Measurements from ENCODE around the gene FAP.

FAP gene

DNA sequence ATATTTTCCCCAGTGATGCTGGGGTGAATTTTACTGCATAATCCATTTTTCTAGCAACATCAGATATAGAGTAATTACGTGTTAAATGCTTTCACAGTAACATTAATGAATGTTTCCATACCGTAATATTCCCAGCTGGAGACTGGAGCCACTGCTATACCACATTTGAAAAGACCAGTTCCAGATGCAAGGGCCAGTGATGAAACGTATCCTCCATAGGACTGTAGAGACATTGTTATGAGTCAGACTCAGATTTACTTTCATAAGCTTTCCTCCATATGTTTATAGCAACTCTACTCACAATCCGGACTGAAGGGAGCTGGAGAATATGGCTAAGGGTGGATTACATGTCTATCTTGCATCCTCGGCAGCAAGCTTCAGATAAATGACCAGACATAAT, 68.5 kb downstream of the FAP start:
- TF ChIP-seq, protein P1, sequence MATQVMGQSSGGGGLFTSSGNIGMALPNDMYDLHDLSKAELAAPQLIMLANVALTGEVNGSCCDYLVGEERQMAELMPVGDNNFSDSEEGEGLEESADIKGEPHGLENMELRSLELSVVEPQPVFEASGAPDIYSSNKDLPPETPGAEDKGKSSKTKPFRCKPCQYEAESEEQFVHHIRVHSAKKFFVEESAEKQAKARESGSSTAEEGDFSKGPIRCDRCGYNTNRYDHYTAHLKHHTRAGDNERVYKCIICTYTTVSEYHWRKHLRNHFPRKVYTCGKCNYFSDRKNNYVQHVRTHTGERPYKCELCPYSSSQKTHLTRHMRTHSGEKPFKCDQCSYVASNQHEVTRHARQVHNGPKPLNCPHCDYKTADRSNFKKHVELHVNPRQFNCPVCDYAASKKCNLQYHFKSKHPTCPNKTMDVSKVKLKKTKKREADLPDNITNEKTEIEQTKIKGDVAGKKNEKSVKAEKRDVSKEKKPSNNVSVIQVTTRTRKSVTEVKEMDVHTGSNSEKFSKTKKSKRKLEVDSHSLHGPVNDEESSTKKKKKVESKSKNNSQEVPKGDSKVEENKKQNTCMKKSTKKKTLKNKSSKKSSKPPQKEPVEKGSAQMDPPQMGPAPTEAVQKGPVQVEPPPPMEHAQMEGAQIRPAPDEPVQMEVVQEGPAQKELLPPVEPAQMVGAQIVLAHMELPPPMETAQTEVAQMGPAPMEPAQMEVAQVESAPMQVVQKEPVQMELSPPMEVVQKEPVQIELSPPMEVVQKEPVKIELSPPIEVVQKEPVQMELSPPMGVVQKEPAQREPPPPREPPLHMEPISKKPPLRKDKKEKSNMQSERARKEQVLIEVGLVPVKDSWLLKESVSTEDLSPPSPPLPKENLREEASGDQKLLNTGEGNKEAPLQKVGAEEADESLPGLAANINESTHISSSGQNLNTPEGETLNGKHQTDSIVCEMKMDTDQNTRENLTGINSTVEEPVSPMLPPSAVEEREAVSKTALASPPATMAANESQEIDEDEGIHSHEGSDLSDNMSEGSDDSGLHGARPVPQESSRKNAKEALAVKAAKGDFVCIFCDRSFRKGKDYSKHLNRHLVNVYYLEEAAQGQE (IDR thresholded peaks at IDR 0.05; ENCODE audit: insufficient read depth in 1 of 2, low read depth in 2 of 2, low read length in 2 of 2), result no peak
- TF ChIP-seq FOXP2 (optimal IDR thresholded peaks at IDR 0.05; ENCODE audit: borderline replicate concordance, extremely low read depth, extremely low read length, insufficient read depth), result no peak

DNA sequence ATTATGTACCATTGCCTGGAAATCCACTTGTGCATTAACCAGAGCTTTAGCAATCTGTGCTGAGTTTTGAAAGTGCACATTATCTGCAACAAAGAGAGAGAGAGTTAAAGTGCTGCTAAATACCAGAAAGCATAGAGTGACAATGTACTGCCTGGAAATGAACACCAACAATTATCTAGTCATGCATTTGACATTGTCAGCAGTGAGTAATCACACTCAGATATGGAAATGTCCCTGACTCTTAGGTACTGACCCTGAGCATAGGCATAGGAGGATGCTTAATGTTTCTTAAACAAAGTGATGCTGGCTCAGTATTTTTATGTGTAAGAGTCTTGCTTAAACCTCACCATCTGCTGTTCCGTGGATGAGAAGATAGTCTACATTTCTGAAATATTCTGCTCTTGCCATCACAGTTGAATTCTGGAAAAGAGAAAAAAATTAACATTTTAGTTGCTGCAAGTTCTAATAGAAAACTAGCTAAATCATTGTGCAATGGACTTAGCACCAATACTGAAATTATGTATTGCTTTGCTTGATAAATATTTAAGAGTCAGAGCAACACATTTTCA, 70.4 kb downstream of the FAP start:
- TF ChIP-seq, protein P1 (IDR thresholded peaks at IDR 0.05; ENCODE audit: insufficient read depth in 1 of 2, low read depth in 2 of 2, low read length in 2 of 2), result no peak
- no peak for TF ChIP-seq TAF1 (IDR thresholded peaks at IDR 0.05; ENCODE audit: borderline replicate concordance, insufficient read depth, low read length)
- TF ChIP-seq POLR2AphosphoS5 (IDR thresholded peaks at IDR 0.05; ENCODE audit: low read depth, low read length), result no peak
- TF ChIP-seq SIN3A (IDR thresholded peaks at IDR 0.05; ENCODE audit: borderline replicate concordance, insufficient read depth, low read length), result no peak
- no peak for TF ChIP-seq FOXP2 (optimal IDR thresholded peaks at IDR 0.05; ENCODE audit: borderline replicate concordance, extremely low read depth, extremely low read length, insufficient read depth)

DNA sequence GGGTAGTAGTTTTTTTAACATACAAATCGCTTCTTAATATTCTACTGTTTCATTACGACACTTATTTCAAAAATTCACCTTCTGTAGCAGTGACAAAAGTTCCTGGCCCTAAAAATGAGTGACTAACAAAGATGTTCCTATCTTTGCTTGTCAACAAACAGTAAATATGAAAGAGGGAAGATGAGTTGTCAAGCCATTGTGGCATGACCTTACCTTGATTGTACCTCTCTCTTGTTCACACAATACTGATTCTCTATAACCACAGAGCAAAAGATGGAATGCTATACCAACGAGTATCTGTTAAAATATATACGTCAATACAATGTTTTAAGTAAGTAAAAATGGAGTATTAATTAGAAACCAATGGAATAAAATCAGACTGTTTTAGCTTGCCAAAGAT, 76.5 kb downstream of the FAP start:
- TF ChIP-seq POLR2AphosphoS5 (IDR thresholded peaks at IDR 0.05; ENCODE audit: low read depth, low read length) (no peak), FOXP2 (optimal IDR thresholded peaks at IDR 0.05; ENCODE audit: borderline replicate concordance, extremely low read depth, extremely low read length, insufficient read depth) (no peak), SIN3A (IDR thresholded peaks at IDR 0.05; ENCODE audit: borderline replicate concordance, insufficient read depth, low read length) (no peak), TAF1 (IDR thresholded peaks at IDR 0.05; ENCODE audit: borderline replicate concordance, insufficient read depth, low read length) (no peak)
- TF ChIP-seq, protein P1 (IDR thresholded peaks at IDR 0.05; ENCODE audit: insufficient read depth in 1 of 2, low read depth in 2 of 2, low read length in 2 of 2), result no peak

DNA sequence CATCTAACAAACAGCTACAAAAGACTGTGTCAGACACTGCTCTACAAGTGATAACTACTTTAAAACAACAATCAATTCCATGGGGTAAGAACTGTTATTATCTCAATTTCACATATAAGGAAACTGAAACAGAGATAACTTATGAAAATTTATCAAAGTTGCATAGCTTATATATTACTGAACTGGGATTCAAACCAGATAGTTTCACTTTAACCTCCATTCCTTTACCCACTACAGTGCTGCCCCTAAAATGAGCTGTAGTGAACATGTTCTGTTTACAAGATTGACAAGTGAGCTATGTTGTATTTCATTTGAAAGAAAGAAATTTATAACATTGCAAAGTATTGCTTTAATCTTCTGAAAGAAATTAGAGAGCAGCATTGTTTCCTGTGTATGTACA, 77.1 kb downstream of the FAP start:
- no peak for TF ChIP-seq TAF1 (IDR thresholded peaks at IDR 0.05; ENCODE audit: borderline replicate concordance, insufficient read depth, low read length)
- TF ChIP-seq, protein P1 (IDR thresholded peaks at IDR 0.05; ENCODE audit: insufficient read depth in 1 of 2, low read depth in 2 of 2, low read length in 2 of 2), result no peak

DNA sequence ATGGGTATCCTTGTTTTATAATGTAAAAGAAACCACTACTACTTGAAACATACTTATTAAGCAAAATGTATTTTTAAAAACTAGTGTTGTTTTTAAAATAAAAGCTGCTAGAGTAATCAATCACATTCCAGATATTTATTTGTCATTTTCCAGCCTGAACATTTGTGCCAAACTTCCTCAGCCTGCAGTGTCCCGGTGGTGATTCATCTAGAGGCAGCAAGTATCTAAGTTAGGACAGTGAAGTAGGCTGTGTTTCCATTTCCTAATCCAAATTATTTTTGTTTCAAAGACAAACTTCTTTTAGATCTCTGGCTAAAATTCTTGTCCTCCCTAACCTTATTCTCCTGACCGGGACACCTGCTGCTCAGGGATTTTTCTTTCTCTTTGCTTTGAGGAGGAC, 78.4 kb downstream of the FAP start:
- no peak for TF ChIP-seq FOXP2 (optimal IDR thresholded peaks at IDR 0.05; ENCODE audit: borderline replicate concordance, extremely low read depth, extremely low read length, insufficient read depth)
- TF ChIP-seq, protein P1 (IDR thresholded peaks at IDR 0.05; ENCODE audit: insufficient read depth in 1 of 2, low read depth in 2 of 2, low read length in 2 of 2), result no peak
